GM12878 (cell line): ENCODE results near the gene GRIFIN.

ENCODE experiments used
- POLR2A ChIP-seq: IDR thresholded peaks from 2 replicates; pipeline ENCODE4 v1.6.1; 2011; ENCODE audit warnings: low read depth, mild to moderate bottlenecking, low read length
- TAF1 ChIP-seq: IDR thresholded peaks from 2 replicates; pipeline ENCODE4 v1.6.1; 2011; ENCODE audit warnings: mild to moderate bottlenecking, low read depth, low read length, borderline replicate concordance
- TCF3 ChIP-seq: IDR thresholded peaks from 2 replicates; pipeline ENCODE4 v1.6.1; 2012; ENCODE audit warnings: low read depth, mild to moderate bottlenecking, low read length, borderline replicate concordance; ENCODE audit not compliant: insufficient read depth
- TF ChIP-seq, protein P1 (sequence below), 3 experiments: IDR thresholded peaks in 2 of 3; conservative IDR thresholded peaks in 1 of 3; 2 replicates each; pipeline ENCODE4 v1.5.1; 2011; ENCODE audit warnings: low read depth in 3 of 3, low read length in 3 of 3, mild to moderate bottlenecking in 3 of 3, control low read depth in 2 of 3, moderate library complexity in 2 of 3, inconsistent platforms in 1 of 3, mixed read lengths in 1 of 3; ENCODE audit not compliant: control insufficient read depth in 2 of 3, insufficient read depth in 1 of 3; ENCODE audit errors: extremely low read depth in 1 of 3

DNA sequence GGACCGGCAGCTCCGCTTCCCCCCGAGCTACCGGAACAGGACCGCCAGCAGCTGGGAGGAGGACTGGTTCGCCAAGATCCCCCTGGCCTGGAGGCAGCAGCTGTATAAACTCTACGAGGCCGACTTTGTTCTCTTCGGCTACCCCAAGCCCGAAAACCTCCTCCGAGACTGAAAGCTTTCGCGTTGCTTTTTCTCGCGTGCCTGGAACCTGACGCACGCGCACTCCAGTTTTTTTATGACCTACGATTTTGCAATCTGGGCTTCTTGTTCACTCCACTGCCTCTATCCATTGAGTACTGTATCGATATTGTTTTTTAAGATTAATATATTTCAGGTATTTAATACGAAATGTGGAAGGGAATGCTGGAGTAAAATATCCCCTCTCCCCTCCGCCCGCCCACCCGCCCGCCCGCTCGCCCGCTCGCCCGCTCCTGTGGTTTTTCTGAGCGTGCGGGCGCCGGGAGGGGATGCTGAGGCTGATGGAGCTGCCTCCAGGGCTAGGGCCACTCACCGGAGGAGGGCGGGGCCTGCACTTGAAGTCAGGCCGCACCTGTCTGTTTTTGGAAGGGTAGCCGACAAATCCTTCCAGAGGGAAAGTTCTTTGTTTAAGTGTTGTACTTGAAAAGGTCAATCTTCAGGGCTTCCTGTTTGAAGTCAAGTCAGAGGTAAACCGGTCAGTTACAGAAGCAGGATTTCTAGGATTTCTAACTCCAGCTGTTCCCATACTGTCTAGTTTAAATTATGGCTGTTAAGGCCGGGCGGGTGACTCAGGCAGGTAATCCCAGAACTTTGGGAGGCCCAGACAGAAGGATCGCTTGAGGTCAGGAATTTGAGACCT is 42.3 kb downstream of the GRIFIN start:
- TF ChIP-seq POLR2A (no peak), TAF1 (no peak), TCF3 (no peak)
- TF ChIP-seq, protein P1, sequence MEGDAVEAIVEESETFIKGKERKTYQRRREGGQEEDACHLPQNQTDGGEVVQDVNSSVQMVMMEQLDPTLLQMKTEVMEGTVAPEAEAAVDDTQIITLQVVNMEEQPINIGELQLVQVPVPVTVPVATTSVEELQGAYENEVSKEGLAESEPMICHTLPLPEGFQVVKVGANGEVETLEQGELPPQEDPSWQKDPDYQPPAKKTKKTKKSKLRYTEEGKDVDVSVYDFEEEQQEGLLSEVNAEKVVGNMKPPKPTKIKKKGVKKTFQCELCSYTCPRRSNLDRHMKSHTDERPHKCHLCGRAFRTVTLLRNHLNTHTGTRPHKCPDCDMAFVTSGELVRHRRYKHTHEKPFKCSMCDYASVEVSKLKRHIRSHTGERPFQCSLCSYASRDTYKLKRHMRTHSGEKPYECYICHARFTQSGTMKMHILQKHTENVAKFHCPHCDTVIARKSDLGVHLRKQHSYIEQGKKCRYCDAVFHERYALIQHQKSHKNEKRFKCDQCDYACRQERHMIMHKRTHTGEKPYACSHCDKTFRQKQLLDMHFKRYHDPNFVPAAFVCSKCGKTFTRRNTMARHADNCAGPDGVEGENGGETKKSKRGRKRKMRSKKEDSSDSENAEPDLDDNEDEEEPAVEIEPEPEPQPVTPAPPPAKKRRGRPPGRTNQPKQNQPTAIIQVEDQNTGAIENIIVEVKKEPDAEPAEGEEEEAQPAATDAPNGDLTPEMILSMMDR (IDR thresholded peaks at IDR 0.05 in 2 of 3, conservative IDR thresholded peaks at IDR 0.05 in 1 of 3; ENCODE audit: control insufficient read depth in 2 of 3, extremely low read depth in 1 of 3, insufficient read depth in 1 of 3, low read depth in 3 of 3, low read length in 3 of 3): no peak
